Measurements from ENCODE around the gene CD200R1L.

CD200R1L gene

GRCh38 chr3:112847692-112848091 lies 1.0 kb upstream of the CD200R1L start:
- Histone ChIP-seq H3K4me3 (ENCODE audit: low read depth, low read length) (no peak overlapping the region), H3K27ac (ENCODE audit: extremely low read depth, low read depth, low read length) (no peak overlapping the region), H3K4me1 (ENCODE audit: control insufficient read depth, insufficient read depth, low read length) (no peaks in the 10 kb centered on the region), H3K9me3 (ENCODE audit: control insufficient read depth, insufficient read depth, low read depth, low read length) (no peaks in the 10 kb centered on the region), H3K36me3 (ENCODE audit: control insufficient read depth in 2 of 2, insufficient read depth in 1 of 2, low read length in 2 of 2) (no peaks in the 10 kb centered on the region)
- TF ChIP-seq ZNF184 (tag by site-specific recombination; IDR thresholded peaks at IDR 0.05) (no peak), HOXD13 (CRISPR knock-in tag; IDR thresholded peaks at IDR 0.05; ENCODE audit: borderline replicate concordance) (no peak), ZNF174 (tag by site-specific recombination; IDR thresholded peaks at IDR 0.05) (no peak), REPIN1 (tag by site-specific recombination; IDR thresholded peaks at IDR 0.05; ENCODE audit: low read depth) (no peak)
- TF ChIP-seq, protein P1, sequence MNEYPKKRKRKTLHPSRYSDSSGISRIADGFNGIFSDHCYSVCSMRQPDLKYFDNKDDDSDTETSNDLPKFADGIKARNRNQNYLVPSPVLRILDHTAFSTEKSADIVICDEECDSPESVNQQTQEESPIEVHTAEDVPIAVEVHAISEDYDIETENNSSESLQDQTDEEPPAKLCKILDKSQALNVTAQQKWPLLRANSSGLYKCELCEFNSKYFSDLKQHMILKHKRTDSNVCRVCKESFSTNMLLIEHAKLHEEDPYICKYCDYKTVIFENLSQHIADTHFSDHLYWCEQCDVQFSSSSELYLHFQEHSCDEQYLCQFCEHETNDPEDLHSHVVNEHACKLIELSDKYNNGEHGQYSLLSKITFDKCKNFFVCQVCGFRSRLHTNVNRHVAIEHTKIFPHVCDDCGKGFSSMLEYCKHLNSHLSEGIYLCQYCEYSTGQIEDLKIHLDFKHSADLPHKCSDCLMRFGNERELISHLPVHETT (tag by site-specific recombination; IDR thresholded peaks at IDR 0.05): no peak
- POLR2A ChIA-PET: no interaction called here
- CTCF ChIA-PET: interaction anchor here (1.1 kb wide), 1 partner anchor 131 kb away, joined by 7 read pairs; no protein-coding TSS in a partner anchor

GRCh38 chr3:112845772-112846171 lies 892 bp downstream of the CD200R1L start:
- H3K9me3 ChIP-seq (ENCODE audit: control insufficient read depth, insufficient read depth, low read depth, low read length): no peaks in the 10 kb centered on the region
- H3K36me3 ChIP-seq (ENCODE audit: control insufficient read depth in 2 of 2, insufficient read depth in 1 of 2, low read length in 2 of 2): no peaks in the 10 kb centered on the region
- POLR2A ChIA-PET: no interaction called here
- no peak for TF ChIP-seq INSM2 (tag by site-specific recombination; IDR thresholded peaks at IDR 0.05)
- TF ChIP-seq CTCF (tag by site-specific recombination; IDR thresholded peaks at IDR 0.05): no peak
- TF ChIP-seq ZNF366 (tag by site-specific recombination; conservative IDR thresholded peaks at IDR 0.05): no peak
- TF ChIP-seq ZNF324 (tag by site-specific recombination; IDR thresholded peaks at IDR 0.05): no peak
- no peak for TF ChIP-seq ZNF654 (tag by site-specific recombination; IDR thresholded peaks at IDR 0.05; ENCODE audit: low read depth)
- TF ChIP-seq ZNF585B (tag by site-specific recombination; IDR thresholded peaks at IDR 0.05): no peak
- H3K4me3 ChIP-seq (ENCODE audit: low read depth, low read length): no peak overlapping the region
- no peak overlapping the region for H3K27ac ChIP-seq (ENCODE audit: extremely low read depth, low read depth, low read length)
- H3K4me1 ChIP-seq (ENCODE audit: control insufficient read depth, insufficient read depth, low read length): no peaks in the 10 kb centered on the region
- CTCF ChIA-PET: no interaction called here

GRCh38 chr3:112829046-112829445 lies 17.6 kb downstream of the CD200R1L start:
- Histone ChIP-seq H3K9me3 (ENCODE audit: control insufficient read depth, insufficient read depth, low read depth, low read length) (no peaks in the 10 kb centered on the region), H3K27ac (ENCODE audit: extremely low read depth, low read depth, low read length) (no peak overlapping the region), H3K4me3 (ENCODE audit: low read depth, low read length) (no peak overlapping the region), H3K36me3 (ENCODE audit: control insufficient read depth in 2 of 2, insufficient read depth in 1 of 2, low read length in 2 of 2) (no peaks in the 10 kb centered on the region), H3K4me1 (ENCODE audit: control insufficient read depth, insufficient read depth, low read length) (no peaks in the 10 kb centered on the region)
- ChIA-PET CTCF (interaction anchor here (0.7 kb wide), 1 partner anchor 123 kb away, joined by 3 read pairs; no protein-coding TSS in a partner anchor), POLR2A (no interaction called here)
- TF ChIP-seq ZNF23 (tag by site-specific recombination; IDR thresholded peaks at IDR 0.05; ENCODE audit: borderline replicate concordance) (no peak), ZNF626 (tag by site-specific recombination; IDR thresholded peaks at IDR 0.05) (no peak), FEZF1 (tag by site-specific recombination; IDR thresholded peaks at IDR 0.05) (no peak), PRDM1 (tag by site-specific recombination; IDR thresholded peaks at IDR 0.05) (no peak), ZNF623 (tag by site-specific recombination; IDR thresholded peaks at IDR 0.05) (no peak), ZNF138 (tag by site-specific recombination; IDR thresholded peaks at IDR 0.05; ENCODE audit: borderline replicate concordance) (no peak), ZNF549 (tag by site-specific recombination; IDR thresholded peaks at IDR 0.05) (no peak), ZFP3 (tag by site-specific recombination; IDR thresholded peaks at IDR 0.05; ENCODE audit: low read depth) (no peak)
- TF ChIP-seq, protein P2, sequence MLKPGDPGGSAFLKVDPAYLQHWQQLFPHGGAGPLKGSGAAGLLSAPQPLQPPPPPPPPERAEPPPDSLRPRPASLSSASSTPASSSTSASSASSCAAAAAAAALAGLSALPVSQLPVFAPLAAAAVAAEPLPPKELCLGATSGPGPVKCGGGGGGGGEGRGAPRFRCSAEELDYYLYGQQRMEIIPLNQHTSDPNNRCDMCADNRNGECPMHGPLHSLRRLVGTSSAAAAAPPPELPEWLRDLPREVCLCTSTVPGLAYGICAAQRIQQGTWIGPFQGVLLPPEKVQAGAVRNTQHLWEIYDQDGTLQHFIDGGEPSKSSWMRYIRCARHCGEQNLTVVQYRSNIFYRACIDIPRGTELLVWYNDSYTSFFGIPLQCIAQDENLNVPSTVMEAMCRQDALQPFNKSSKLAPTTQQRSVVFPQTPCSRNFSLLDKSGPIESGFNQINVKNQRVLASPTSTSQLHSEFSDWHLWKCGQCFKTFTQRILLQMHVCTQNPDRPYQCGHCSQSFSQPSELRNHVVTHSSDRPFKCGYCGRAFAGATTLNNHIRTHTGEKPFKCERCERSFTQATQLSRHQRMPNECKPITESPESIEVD (tag by site-specific recombination; IDR thresholded peaks at IDR 0.05): no peak
- TF ChIP-seq, protein P3, sequence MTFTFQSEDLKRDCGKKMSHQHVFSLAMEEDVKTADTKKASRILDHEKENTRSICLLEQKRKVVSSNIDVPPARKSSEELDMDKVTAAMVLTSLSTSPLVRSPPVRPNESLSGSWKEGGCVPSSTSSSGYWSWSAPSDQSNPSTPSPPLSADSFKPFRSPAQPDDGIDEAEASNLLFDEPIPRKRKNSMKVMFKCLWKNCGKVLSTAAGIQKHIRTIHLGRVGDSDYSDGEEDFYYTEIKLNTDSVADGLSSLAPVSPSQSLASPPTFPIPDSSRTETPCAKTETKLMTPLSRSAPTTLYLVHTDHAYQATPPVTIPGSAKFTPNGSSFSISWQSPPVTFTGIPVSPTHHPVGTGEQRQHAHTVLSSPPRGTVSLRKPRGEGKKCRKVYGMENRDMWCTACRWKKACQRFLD (tag by site-specific recombination; IDR thresholded peaks at IDR 0.05): no peak
